SH-SY5Y (cell line): ENCODE measurements around the gene DNAH9.

ENCODE experiments used
- GATA2 ChIP-seq: IDR thresholded peaks from 2 replicates; pipeline ENCODE4 v1.6.1; 2011; ENCODE audit warnings: mild to moderate bottlenecking, low read depth, low read length
- GATA3 ChIP-seq: IDR thresholded peaks from 2 replicates; pipeline ENCODE4 v1.6.1; 2011; ENCODE audit warnings: low read depth, mild to moderate bottlenecking, low read length, moderate library complexity

GRCh38 chr17:11948789-11949188 lies 350.5 kb downstream of the DNAH9 start:
- no peak for TF ChIP-seq GATA2
- no peak for TF ChIP-seq GATA3
